Measurements from ENCODE around the gene SMCR8. TPM values are rescaled to one million over a fixed set of nuclear protein-coding genes. Genes with fewer than 3 reads are reported as not detected.

SMCR8 gene
- total RNA-seq, 4 donors from 2014 or later, result 9.2 to 15.7 (median 12.4) TPM

- Histone ChIP-seq H3K27me3 (no peaks in the 10 kb centered on the region), H3K4me3 (no peak overlapping the region), H3K36me3 (peaks cover 0 to 69% of the 10 kb centered on the region in 2 donors), H3K9me3 (no peaks in the 10 kb centered on the region), H3K4me1 (no peaks in the 10 kb centered on the region), H3K27ac (no peak overlapping the region)
- ATAC-seq (no peak), DNase-seq (no peak)
- no peak for TF ChIP-seq POLR2A (IDR thresholded peaks at IDR 0.05)
- TF ChIP-seq, protein P1, sequence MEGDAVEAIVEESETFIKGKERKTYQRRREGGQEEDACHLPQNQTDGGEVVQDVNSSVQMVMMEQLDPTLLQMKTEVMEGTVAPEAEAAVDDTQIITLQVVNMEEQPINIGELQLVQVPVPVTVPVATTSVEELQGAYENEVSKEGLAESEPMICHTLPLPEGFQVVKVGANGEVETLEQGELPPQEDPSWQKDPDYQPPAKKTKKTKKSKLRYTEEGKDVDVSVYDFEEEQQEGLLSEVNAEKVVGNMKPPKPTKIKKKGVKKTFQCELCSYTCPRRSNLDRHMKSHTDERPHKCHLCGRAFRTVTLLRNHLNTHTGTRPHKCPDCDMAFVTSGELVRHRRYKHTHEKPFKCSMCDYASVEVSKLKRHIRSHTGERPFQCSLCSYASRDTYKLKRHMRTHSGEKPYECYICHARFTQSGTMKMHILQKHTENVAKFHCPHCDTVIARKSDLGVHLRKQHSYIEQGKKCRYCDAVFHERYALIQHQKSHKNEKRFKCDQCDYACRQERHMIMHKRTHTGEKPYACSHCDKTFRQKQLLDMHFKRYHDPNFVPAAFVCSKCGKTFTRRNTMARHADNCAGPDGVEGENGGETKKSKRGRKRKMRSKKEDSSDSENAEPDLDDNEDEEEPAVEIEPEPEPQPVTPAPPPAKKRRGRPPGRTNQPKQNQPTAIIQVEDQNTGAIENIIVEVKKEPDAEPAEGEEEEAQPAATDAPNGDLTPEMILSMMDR (IDR thresholded peaks at IDR 0.05 in 4 of 5, conservative IDR thresholded peaks at IDR 0.05 in 1 of 5), result no peak
- in situ Hi-C loops (cut with MboI; ENCODE audit: low sequenced_read_pairs in 4 of 4) (no loop called here), intact Hi-C loops (cut with DNase I; ENCODE audit: low total_unique reads) (no loop called here)
Observed at GRCh38 chr17:18326039-18326438, 10.9 kb downstream of the SMCR8 start.

DNA sequence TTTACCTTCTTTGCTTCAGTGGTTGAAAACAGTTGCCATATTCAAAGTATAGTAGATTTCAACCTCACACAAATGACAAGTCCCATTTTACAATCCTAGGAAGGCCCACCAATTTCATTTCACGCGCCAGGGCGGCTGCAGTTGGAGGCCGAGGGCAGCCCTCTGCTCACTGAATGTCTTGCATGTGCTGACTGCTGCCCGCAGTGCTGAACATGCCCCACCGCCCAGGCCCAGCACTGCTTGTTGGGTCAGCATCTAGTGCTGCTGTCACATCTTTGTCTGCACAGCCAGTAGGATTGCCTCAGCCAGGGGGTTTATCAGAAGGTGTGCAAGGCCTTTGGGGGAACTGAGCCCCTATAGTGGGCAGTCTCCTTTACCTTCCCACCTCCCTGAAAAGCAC, 11.5 kb downstream of the SMCR8 start:
- Histone ChIP-seq H3K4me1 (no peaks in the 10 kb centered on the region), H3K36me3 (peaks cover 0 to 74% of the 10 kb centered on the region in 2 donors), H3K9me3 (no peaks in the 10 kb centered on the region), H3K4me3 (no peak overlapping the region), H3K27me3 (no peaks in the 10 kb centered on the region), H3K27ac (no peak overlapping the region)
- DNase-seq (no peak), ATAC-seq (no peak)
- in situ Hi-C loops (cut with MboI; ENCODE audit: low sequenced_read_pairs in 4 of 4), result no loop called here
- no peak for TF ChIP-seq POLR2A (IDR thresholded peaks at IDR 0.05)
- TF ChIP-seq, protein P1 (IDR thresholded peaks at IDR 0.05 in 4 of 5, conservative IDR thresholded peaks at IDR 0.05 in 1 of 5), result no peak
- intact Hi-C loops (cut with DNase I; ENCODE audit: low total_unique reads), result no loop called here

DNA sequence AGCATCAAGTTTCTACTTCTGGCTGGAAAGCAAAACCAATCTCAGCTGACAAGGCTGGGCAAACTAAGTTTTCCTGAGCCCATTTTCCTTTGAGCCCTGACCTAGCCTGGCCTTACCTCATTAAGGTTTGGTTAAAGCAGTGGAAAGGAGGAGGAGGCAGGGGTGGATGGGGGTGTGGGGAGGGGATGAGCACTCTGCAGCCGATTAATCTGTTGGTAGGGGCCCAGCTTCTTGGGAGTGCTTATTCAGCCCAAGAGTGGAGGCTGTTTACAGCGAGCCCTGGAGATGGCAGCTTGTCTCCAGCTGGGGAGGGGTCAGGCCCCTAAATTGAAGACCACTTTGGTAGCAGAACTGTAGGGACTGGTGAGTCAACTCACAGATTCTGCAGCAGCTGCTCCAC, 12.0 kb downstream of the SMCR8 start:
- Histone ChIP-seq H3K4me1 (no peaks in the 10 kb centered on the region), H3K27me3 (no peaks in the 10 kb centered on the region), H3K36me3 (peaks cover 0 to 79% of the 10 kb centered on the region in 2 donors), H3K27ac (no peak overlapping the region), H3K4me3 (no peak overlapping the region), H3K9me3 (no peaks in the 10 kb centered on the region)
- intact Hi-C loops (cut with DNase I; ENCODE audit: low total_unique reads) (no loop called here), in situ Hi-C loops (cut with MboI; ENCODE audit: low sequenced_read_pairs in 4 of 4) (no loop called here)
- TF ChIP-seq POLR2A (IDR thresholded peaks at IDR 0.05), result no peak
- TF ChIP-seq, protein P1 (IDR thresholded peaks at IDR 0.05 in 4 of 5, conservative IDR thresholded peaks at IDR 0.05 in 1 of 5), result no peak
- ATAC-seq (no peak), DNase-seq (no peak)

DNA sequence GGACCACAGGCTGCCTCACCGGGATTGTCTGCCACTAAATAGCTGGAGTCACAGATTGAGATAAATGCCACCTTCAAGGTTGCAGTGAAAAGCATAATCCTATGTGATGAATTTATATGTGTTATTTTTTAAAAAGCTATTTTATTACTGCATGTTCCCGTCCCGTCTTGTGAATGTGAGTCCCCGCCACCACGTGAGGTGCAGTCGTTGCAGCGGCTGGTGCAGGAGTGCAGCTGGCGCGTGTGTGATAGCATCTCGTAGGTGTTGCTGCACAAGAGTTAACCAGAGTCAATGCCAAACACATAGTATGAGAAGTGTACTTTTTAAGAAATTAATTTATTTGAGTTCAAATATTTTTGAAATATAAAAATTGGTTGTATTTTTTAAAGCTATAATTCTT, 12.5 kb downstream of the SMCR8 start:
- Histone ChIP-seq H3K27me3 (no peaks in the 10 kb centered on the region), H3K4me1 (no peaks in the 10 kb centered on the region), H3K27ac (no peak overlapping the region), H3K9me3 (no peaks in the 10 kb centered on the region), H3K36me3 (peaks cover 0 to 82% of the 10 kb centered on the region in 2 donors), H3K4me3 (no peak overlapping the region)
- in situ Hi-C loops (cut with MboI; ENCODE audit: low sequenced_read_pairs in 4 of 4), result no loop called here
- intact Hi-C loops (cut with DNase I; ENCODE audit: low total_unique reads), result no loop called here
- ATAC-seq (no peak), DNase-seq (no peak)
- no peak for TF ChIP-seq POLR2A (IDR thresholded peaks at IDR 0.05)
- TF ChIP-seq, protein P1 (IDR thresholded peaks at IDR 0.05 in 4 of 5, conservative IDR thresholded peaks at IDR 0.05 in 1 of 5), result no peak

- H3K4me3 ChIP-seq, result no peak overlapping the region
- DNase-seq (no peak), ATAC-seq (no peak)
- TF ChIP-seq POLR2A (IDR thresholded peaks at IDR 0.05), result no peak
- TF ChIP-seq, protein P1 (IDR thresholded peaks at IDR 0.05 in 4 of 5, conservative IDR thresholded peaks at IDR 0.05 in 1 of 5), result no peak
- intact Hi-C loops (cut with DNase I; ENCODE audit: low total_unique reads) (no loop called here), in situ Hi-C loops (cut with MboI; ENCODE audit: low sequenced_read_pairs in 4 of 4) (no loop called here)
- peaks cover 0 to 76% of the 10 kb centered on the region in 2 donors for H3K36me3 ChIP-seq
- H3K27me3 ChIP-seq, result no peaks in the 10 kb centered on the region
- no peak overlapping the region for H3K27ac ChIP-seq
- no peaks in the 10 kb centered on the region for H3K4me1 ChIP-seq
- no peaks in the 10 kb centered on the region for H3K9me3 ChIP-seq
Observed at GRCh38 chr17:18328643-18329204, 13.6 kb downstream of the SMCR8 start.
